Activated CD4-positive, alpha-beta T cell treated with anti-CD3 and anti-CD28 coated beads for 48 hours (primary cell): ENCODE results near the gene ACAA2.

Experiments
- DNase-seq: peaks from one replicate; pipeline ENCODE4 v3.0.0-alpha.2; 2020

ACAA2 gene

GRCh38 chr18:49813319-49814146 is at the start of gene ACAA2:
Gene ACAA2, minus strand, starts transcription at chr18:49813533. Its CDS starts 49 bp downstream, at chr18:49813484.
- DNase-seq = peak; percentile 88

- no peak for DNase-seq
Measured at GRCh38 chr18:49862656-49863385, 49.5 kb upstream of the ACAA2 start.

- no peak for DNase-seq
Measured at GRCh38 chr18:49861659-49862058, 48.3 kb upstream of the ACAA2 start.

- no peak for DNase-seq
Measured at GRCh38 chr18:49859725-49860124, 46.4 kb upstream of the ACAA2 start.

- no peak for DNase-seq
Measured at GRCh38 chr18:49859021-49859359, 45.7 kb upstream of the ACAA2 start.

- peak; percentile 73 for DNase-seq
Measured at GRCh38 chr18:49858309-49859020, 45.1 kb upstream of the ACAA2 start.

GRCh38 chr18:49857708-49858107 is 44.4 kb upstream of the ACAA2 start:
- no peak for DNase-seq

- no peak for DNase-seq
Measured at GRCh38 chr18:49856496-49856895, 43.2 kb upstream of the ACAA2 start.

- no peak for DNase-seq
Measured at GRCh38 chr18:49855711-49856415, 42.5 kb upstream of the ACAA2 start.

- DNase-seq = no peak
Measured at GRCh38 chr18:49854681-49855080, 41.3 kb upstream of the ACAA2 start.

- DNase-seq = no peak
Measured at GRCh38 chr18:49853436-49853835, 40.1 kb upstream of the ACAA2 start.

- no peak for DNase-seq
Measured at GRCh38 chr18:49853011-49853410, 39.7 kb upstream of the ACAA2 start.

GRCh38 chr18:49851624-49852023 is 38.3 kb upstream of the ACAA2 start:
- no peak for DNase-seq

GRCh38 chr18:49850636-49851035 is 37.3 kb upstream of the ACAA2 start:
- no peak for DNase-seq

- DNase-seq = no peak
Measured at GRCh38 chr18:49849331-49850217, 36.2 kb upstream of the ACAA2 start.

GRCh38 chr18:49848115-49848514 is 34.8 kb upstream of the ACAA2 start:
- no peak for DNase-seq

- no peak for DNase-seq
Measured at GRCh38 chr18:49847524-49847923, 34.2 kb upstream of the ACAA2 start.

- no peak for DNase-seq
Measured at GRCh38 chr18:49846718-49847470, 33.6 kb upstream of the ACAA2 start.

- no peak for DNase-seq
Measured at GRCh38 chr18:49846361-49846662, 33.0 kb upstream of the ACAA2 start.

GRCh38 chr18:49845629-49846360 is 32.5 kb upstream of the ACAA2 start:
- DNase-seq = no peak

GRCh38 chr18:49844903-49845302 is 31.6 kb upstream of the ACAA2 start:
- DNase-seq = no peak
